Liver (tissue), 9 donors: ENCODE results near the gene TNK1. TPM values are rescaled to one million over a fixed set of nuclear protein-coding genes. Genes with fewer than 3 reads are reported as not detected.

Experiments
- DNase-seq: peaks from one replicate; pipeline ENCODE4 v3.0.0-alpha.2; 2017; ENCODE audit warnings: low spot score
- H3K27ac ChIP-seq, 2 donors: one replicate each; pipeline ENCODE4 v1.7.0; 2013; ENCODE audit warnings: inconsistent platforms in 2 of 2, low read length in 2 of 2, control low read depth in 1 of 2, low read depth in 1 of 2, mild to moderate bottlenecking in 1 of 2
- H3K27me3 ChIP-seq, 4 donors: one replicate each; pipeline versions ENCODE4 v1.6.1 to v1.7.0; 2013; ENCODE audit warnings: low read length in 3 of 4, inconsistent platforms in 1 of 4, mild to moderate bottlenecking in 1 of 4, moderate library complexity in 1 of 4; ENCODE audit not compliant: control insufficient read depth in 4 of 4, insufficient read depth in 4 of 4
- H3K36me3 ChIP-seq, 4 donors: one replicate each; pipeline versions ENCODE4 v1.6.1 to v1.7.0; 2013; ENCODE audit warnings: low read length in 3 of 4, mild to moderate bottlenecking in 3 of 4, low read depth in 1 of 4, moderate library complexity in 1 of 4; ENCODE audit not compliant: control insufficient read depth in 4 of 4, insufficient read depth in 3 of 4
- H3K4me1 ChIP-seq, 4 donors: one replicate each; pipeline versions ENCODE4 v1.6.1 to v1.7.0; 2013; ENCODE audit warnings: low read length in 3 of 4, mild to moderate bottlenecking in 3 of 4, moderate library complexity in 1 of 4; ENCODE audit not compliant: control insufficient read depth in 4 of 4, insufficient read depth in 4 of 4
- H3K4me3 ChIP-seq, 3 donors: one replicate each; pipeline versions ENCODE4 v1.6.1 to v1.7.0; 2013; ENCODE audit warnings: low read length in 3 of 3, control low read depth in 1 of 3, low read depth in 1 of 3, mild to moderate bottlenecking in 1 of 3
- H3K9ac ChIP-seq, 2 donors: one replicate each; pipeline ENCODE4 v1.7.0; 2013; ENCODE audit warnings: low read length in 2 of 2, mild to moderate bottlenecking in 2 of 2, moderate library complexity in 2 of 2, control low read depth in 1 of 2, low read depth in 1 of 2
- H3K9me3 ChIP-seq, 4 donors: one replicate each; pipeline versions ENCODE4 v1.6.1 to v1.7.0; 2013; ENCODE audit warnings: low read length in 3 of 4; ENCODE audit not compliant: control insufficient read depth in 4 of 4
- FOXA1 ChIP-seq: IDR thresholded peaks from 2 replicates; pipeline ENCODE4 v1.6.1; 2016; ENCODE audit warnings: antibody characterized with exemption
- FOXA2 ChIP-seq: IDR thresholded peaks from 2 replicates; pipeline ENCODE4 v1.6.1; 2016; ENCODE audit warnings: antibody characterized with exemption
- RAD21 ChIP-seq, 2 donors: IDR thresholded peaks; 2 replicates each; pipeline ENCODE4 v1.6.1; 2016; ENCODE audit warnings: antibody characterized with exemption in 2 of 2, mild to moderate bottlenecking in 2 of 2
- YY1 ChIP-seq: IDR thresholded peaks from 2 replicates; pipeline ENCODE4 v1.6.1; 2016; ENCODE audit warnings: antibody characterized with exemption, mild to moderate bottlenecking
- WGBS: extraction: QIAGEN DNeasy Blood & Tissue Kit; methylation state at CpG from one replicate; pipeline ENCODE4 v1.1.7; 2013; 5-methylcytosine and 5-hydroxymethylcytosine counted together
- polyA plus RNA-seq, 2 donors: library from polyadenylated mRNA; stranded (reverse) in 1 of 2; unstranded in 1 of 2; fragments of 200-250 nt in 1 of 2; fragments of >200 nt in 1 of 2; fragmentation: Nextera tagmentation in 1 of 2; extraction: Ambion mirVana in 1 of 2; gene quantifications; one replicate each; pipeline versions ENCODE4 v1.2.1 to v1.2.3, GENCODE V29; 2013 to 2015
- total RNA-seq, 2 donors: library from RNA; depleted of rRNA; stranded (reverse); fragments of >200 nt; gene quantifications; one replicate each; pipeline ENCODE4 v1.2.3, GENCODE V29; 2014
- TF ChIP-seq, protein P1 (sequence below): fragments of 150-350 bp; IDR thresholded peaks from 2 replicates; pipeline ENCODE4 v1.5.1; 2017; ENCODE audit warnings: improper control_type of control experiment, low read depth, low read length; ENCODE audit not compliant: missing input control
- TF ChIP-seq, protein P2 (sequence below): IDR thresholded peaks from 2 replicates; pipeline ENCODE4 v1.6.1; 2016; ENCODE audit warnings: antibody characterized with exemption
- TF ChIP-seq, protein P3 (sequence below): IDR thresholded peaks from 2 replicates; pipeline ENCODE4 v1.6.1; 2016; ENCODE audit warnings: antibody characterized with exemption
- donor health status: healthy.
- donor health status: healthy.
- donor health status: healthy.
- donor health status: healthy.
- donor health status: healthy.

Gene TNK1
- total and polyA plus RNA-seq, 4 donors = 0.05 to 3.5 (median 2.5) TPM

DNA sequence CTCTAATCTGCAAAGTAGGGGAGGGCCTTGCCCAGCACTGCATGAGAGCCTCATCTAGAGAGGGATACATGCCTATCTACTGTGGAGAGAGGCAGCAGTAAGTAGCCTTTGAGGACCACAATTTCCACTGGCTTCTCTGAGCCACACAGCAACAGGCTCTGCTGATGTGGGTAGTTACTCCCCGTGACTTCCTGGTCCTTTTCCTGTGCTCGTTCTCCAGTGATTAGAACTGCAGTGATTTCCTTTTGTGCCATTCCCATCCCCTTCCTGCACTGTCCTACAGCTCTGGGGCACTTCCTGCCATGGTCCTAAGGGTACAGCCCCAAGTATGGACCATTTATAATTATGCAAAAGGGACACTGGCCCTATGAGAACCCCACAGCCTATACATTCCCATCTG, 10.4 kb downstream of the TNK1 start:
- no peak for DNase-seq
- WGBS = 65% methylated on average over 2 of the region's 2 CpGs
- Histone ChIP-seq H3K4me3 (no peak overlapping the region), H3K27ac (no peak overlapping the region), H3K4me1 (peaks cover 0 to 15% (median 8%) of the 10 kb centered on the region in 4 donors), H3K9me3 (no peaks in the 10 kb centered on the region), H3K36me3 (peaks cover 0 to 8% (median 6%) of the 10 kb centered on the region in 4 donors), H3K27me3 (no peaks in the 10 kb centered on the region), H3K9ac (no peak overlapping the region)
- no peak for TF ChIP-seq FOXA1
- TF ChIP-seq, protein P1, sequence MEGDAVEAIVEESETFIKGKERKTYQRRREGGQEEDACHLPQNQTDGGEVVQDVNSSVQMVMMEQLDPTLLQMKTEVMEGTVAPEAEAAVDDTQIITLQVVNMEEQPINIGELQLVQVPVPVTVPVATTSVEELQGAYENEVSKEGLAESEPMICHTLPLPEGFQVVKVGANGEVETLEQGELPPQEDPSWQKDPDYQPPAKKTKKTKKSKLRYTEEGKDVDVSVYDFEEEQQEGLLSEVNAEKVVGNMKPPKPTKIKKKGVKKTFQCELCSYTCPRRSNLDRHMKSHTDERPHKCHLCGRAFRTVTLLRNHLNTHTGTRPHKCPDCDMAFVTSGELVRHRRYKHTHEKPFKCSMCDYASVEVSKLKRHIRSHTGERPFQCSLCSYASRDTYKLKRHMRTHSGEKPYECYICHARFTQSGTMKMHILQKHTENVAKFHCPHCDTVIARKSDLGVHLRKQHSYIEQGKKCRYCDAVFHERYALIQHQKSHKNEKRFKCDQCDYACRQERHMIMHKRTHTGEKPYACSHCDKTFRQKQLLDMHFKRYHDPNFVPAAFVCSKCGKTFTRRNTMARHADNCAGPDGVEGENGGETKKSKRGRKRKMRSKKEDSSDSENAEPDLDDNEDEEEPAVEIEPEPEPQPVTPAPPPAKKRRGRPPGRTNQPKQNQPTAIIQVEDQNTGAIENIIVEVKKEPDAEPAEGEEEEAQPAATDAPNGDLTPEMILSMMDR = no peak

DNA sequence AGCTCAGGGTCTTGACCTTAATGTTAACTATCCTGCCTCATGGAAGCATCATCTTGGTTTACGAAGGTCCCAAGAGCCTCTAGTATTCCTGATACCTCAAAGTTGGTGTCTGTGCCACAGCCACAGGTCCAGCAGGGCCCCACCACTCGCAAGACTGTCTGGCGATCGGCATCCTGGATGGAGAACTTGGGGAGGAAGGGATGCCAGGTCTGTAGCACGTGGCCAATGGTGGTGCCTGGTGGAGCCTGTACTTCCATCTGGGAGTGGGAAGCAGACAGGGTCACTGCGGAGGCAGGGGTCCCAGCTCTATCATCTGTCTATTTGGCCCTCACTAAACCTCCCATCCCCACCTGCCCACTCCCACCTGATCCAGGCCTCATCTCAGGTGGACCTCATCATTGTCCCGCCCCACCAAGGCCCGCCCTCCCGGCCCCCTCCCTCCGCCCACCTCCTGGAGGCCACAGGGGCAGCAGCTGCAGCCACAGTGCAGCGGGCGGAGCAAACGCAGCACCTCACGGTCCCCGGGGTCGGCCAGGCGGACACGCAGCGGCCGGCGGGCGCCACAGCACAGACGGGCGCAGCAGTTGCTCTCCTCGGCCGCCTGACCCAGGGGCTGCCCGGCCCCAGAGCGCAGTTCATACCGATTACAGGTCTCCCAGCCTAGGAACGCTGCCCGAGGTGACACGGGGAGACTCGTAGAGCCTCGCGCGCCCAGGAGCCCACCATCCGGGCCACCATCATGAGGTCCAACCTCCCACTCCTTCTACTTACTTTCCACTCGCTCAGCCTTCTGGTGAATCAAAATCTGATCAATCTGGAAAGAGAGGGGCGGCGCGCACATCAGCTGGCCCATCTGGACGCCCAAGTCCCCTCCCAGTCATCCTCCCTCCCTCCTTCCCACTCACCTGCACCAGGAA, 12.1 kb downstream of the TNK1 start:
- peaks cover 0 to 15% (median 8%) of the 10 kb centered on the region in 4 donors for H3K4me1 ChIP-seq
- H3K4me3 ChIP-seq = peak overlapping the region in 1 of 3 donors; percentile 69
- no peak for DNase-seq
- H3K9me3 ChIP-seq = no peaks in the 10 kb centered on the region
- H3K27me3 ChIP-seq = no peaks in the 10 kb centered on the region
- H3K36me3 ChIP-seq = peaks cover 0 to 8% (median 4%) of the 10 kb centered on the region in 4 donors
- H3K9ac ChIP-seq = no peak overlapping the region
- TF ChIP-seq, protein P2, sequence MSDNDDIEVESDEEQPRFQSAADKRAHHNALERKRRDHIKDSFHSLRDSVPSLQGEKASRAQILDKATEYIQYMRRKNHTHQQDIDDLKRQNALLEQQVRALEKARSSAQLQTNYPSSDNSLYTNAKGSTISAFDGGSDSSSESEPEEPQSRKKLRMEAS = no peak
- TF ChIP-seq FOXA2 (no peak), YY1 (no peak), RAD21 (IDR thresholded peaks at IDR 0.05) (no peak)
- TF ChIP-seq, protein P1 = no peak
- TF ChIP-seq, protein P3, sequence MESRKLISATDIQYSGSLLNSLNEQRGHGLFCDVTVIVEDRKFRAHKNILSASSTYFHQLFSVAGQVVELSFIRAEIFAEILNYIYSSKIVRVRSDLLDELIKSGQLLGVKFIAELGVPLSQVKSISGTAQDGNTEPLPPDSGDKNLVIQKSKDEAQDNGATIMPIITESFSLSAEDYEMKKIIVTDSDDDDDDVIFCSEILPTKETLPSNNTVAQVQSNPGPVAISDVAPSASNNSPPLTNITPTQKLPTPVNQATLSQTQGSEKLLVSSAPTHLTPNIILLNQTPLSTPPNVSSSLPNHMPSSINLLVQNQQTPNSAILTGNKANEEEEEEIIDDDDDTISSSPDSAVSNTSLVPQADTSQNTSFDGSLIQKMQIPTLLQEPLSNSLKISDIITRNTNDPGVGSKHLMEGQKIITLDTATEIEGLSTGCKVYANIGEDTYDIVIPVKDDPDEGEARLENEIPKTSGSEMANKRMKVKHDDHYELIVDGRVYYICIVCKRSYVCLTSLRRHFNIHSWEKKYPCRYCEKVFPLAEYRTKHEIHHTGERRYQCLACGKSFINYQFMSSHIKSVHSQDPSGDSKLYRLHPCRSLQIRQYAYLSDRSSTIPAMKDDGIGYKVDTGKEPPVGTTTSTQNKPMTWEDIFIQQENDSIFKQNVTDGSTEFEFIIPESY = no peak
- 87% methylated on average over 42 of the region's 42 CpGs for WGBS
- H3K27ac ChIP-seq = no peak overlapping the region
